ENCODE measurements around the gene MYO5C.

DNA sequence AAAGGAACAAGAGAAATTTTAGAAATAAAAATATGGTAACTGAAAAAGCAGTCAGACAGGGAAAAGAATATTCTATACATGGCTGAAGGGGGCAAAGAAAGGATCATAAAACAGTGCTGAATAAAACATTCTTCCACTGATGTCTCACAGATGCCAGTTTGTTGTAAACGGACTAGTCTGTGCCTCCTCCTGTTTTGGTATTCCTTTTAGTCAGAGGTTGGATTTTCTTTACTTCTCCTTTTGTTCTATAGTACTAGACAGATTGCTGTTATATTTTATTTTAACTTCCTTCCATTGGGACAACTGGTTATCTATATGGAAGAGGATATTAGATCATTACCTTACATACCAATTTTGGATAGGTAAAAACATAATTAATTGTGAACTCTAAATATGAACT lies 88.4 kb downstream of the MYO5C start:
- TF ChIP-seq, protein P1, sequence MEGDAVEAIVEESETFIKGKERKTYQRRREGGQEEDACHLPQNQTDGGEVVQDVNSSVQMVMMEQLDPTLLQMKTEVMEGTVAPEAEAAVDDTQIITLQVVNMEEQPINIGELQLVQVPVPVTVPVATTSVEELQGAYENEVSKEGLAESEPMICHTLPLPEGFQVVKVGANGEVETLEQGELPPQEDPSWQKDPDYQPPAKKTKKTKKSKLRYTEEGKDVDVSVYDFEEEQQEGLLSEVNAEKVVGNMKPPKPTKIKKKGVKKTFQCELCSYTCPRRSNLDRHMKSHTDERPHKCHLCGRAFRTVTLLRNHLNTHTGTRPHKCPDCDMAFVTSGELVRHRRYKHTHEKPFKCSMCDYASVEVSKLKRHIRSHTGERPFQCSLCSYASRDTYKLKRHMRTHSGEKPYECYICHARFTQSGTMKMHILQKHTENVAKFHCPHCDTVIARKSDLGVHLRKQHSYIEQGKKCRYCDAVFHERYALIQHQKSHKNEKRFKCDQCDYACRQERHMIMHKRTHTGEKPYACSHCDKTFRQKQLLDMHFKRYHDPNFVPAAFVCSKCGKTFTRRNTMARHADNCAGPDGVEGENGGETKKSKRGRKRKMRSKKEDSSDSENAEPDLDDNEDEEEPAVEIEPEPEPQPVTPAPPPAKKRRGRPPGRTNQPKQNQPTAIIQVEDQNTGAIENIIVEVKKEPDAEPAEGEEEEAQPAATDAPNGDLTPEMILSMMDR (conservative IDR thresholded peaks at IDR 0.05; ENCODE audit: low read length), result no peak
- no peak for TF ChIP-seq EZH2phosphoT487 (IDR thresholded peaks at IDR 0.05; ENCODE audit: borderline replicate concordance, low read depth, low read length)

Measured in OCI-LY7 (cell line).